T1000 (cell line): ENCODE results near the gene IPO9.

Experiments used
- DNase-seq: peaks from one replicate; lab custom pipeline; 2025; ENCODE audit warnings: mixed read lengths; lab: John Stamatoyannopoulos, UW

The IPO9 gene

GRCh38 chr1:201904579-201904978, 75.6 kb downstream of the IPO9 start:
- DNase-seq = no peak

GRCh38 chr1:201905234-201905890, 76.4 kb downstream of the IPO9 start:
- no peak for DNase-seq

- DNase-seq = no peak
These were observed 77.4 kb downstream of the IPO9 start for GRCh38 chr1:201906336-201906735.

GRCh38 chr1:201907621-201908020, 78.7 kb downstream of the IPO9 start:
- DNase-seq = no peak

- no peak for DNase-seq
These were observed 83.0 kb downstream of the IPO9 start for GRCh38 chr1:201911826-201912571.

- DNase-seq = no peak
These were observed 83.9 kb downstream of the IPO9 start for GRCh38 chr1:201912832-201913231.

GRCh38 chr1:201914456-201915235, 85.7 kb downstream of the IPO9 start:
- DNase-seq = no peak

- DNase-seq = peak; percentile 90
These were observed 87.8 kb downstream of the IPO9 start for GRCh38 chr1:201916649-201917249.

GRCh38 chr1:201917362-201918033, 88.5 kb downstream of the IPO9 start:
- DNase-seq = no peak

GRCh38 chr1:201918343-201918742, 89.4 kb downstream of the IPO9 start:
- no peak for DNase-seq

GRCh38 chr1:201921952-201922558, 93.1 kb downstream of the IPO9 start:
- no peak for DNase-seq

GRCh38 chr1:201925301-201925567, 96.3 kb downstream of the IPO9 start:
- no peak for DNase-seq

GRCh38 chr1:201925981-201926645, 97.2 kb downstream of the IPO9 start:
- DNase-seq = no peak

- no peak for DNase-seq
These were observed 99.3 kb downstream of the IPO9 start for GRCh38 chr1:201928266-201928665.

- no peak for DNase-seq
These were observed 101.2 kb downstream of the IPO9 start for GRCh38 chr1:201930137-201930536.

- no peak for DNase-seq
These were observed 101.8 kb downstream of the IPO9 start for GRCh38 chr1:201930803-201931202.
